Activated CD4-positive, CD25-positive, alpha-beta regulatory T cell treated with anti-CD3 and anti-CD28 coated beads, Interleukin-2, amount 50 U/mL, for 16 hours (primary cell): ENCODE measurements around the gene CRYL1.

Experiments used
- DNase-seq: peaks from one replicate; pipeline ENCODE4 v3.0.0-alpha.2; 2020; ENCODE audit warnings: low read depth, low spot score

CRYL1 gene

DNA sequence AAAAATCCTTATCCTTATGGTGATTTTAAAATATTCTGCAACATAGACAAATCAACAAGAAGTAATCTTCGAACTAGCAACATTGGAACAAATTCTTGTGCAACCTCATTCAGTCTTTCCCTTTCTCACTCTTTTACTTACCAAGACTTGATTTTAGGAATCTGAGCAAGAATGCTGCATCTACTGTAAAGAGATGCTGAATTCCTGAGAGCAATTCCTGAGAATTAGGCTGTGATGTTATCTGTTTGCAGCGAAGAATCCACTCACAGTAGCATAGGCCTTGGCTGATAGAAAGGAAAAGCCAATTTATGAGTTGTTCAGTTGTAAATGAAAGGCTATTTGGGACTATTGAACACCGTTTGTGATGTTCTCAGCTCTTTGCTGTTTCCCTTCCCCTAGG is 144.3 kb downstream of the CRYL1 start:
- DNase-seq = no peak

DNA sequence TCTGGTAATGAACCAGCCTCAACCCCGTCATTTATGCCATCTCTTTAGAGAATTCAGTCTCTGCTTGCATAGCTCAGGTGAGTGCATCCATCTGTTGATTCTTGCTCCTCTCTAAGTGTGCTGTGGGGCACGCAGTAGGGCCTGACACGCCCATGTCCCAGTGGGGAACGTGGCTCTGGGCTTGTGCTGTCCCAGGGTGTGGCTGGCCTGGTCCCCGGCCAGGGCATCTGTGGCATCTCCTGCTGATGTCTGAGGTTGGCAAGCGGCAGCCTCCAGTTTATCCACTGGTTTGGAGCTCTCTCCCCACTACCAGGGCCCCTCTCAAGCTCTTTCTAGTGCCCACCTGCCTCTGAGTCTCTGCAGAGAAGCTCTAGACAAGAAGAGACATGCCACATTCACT is 146.9 kb downstream of the CRYL1 start:
- no peak for DNase-seq

DNA sequence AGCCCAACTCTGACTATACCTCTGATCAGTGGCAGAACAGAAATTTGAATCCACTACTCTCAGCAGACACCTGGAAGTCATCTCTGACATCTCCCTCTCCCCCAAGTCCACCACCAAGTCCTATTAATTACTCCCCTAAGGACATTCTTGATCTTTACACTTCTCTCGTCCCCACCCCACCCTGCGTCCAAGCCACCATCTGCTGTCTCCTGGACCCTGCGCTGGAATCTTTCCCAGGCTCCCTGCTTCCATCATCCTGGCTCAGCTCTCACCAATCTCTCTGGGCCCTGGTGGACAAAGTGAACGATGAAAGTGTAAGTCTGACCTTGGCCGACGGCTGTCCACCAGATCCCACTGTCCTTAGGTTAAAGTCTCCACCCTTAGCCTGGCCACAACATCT is 147.9 kb downstream of the CRYL1 start:
- DNase-seq = no peak

DNA sequence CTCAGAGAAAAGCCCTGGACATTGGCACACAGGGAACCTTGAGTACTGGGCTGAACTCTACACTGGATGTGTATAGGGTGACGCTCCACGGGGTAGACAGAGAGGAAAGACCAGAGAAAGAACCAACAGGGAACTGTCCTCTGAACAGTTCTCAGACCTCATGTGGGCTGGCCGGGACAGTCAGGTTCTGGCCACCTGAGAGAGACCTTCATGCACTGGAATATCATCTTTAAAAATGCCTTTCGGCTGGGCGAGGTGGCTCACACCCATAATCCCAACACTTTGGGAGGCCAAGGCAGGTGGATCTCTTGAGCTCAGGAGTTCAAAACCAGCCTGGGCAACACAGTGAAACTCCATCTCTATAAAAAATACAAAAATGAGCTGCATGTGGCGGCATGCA is 149.8 kb downstream of the CRYL1 start:
- DNase-seq = no peak

DNA sequence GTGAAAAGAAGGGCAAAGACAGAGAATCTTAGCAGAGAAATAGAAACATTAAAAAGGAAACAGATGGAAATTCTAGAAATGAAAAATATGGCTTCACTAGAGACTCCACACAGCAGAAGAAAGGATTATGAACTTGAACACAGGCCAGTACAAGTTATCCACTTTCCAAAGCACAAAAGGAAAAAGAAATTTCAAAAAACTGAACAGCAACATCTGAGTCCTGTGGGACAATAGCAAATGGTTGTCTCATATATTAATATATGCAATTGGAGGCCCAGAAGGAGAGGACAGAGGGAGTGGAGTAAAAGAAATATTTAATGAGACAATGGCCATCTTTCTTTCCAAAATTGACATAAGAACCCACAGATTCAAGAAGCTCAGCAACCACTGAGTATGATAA is 151.8 kb downstream of the CRYL1 start:
- no peak for DNase-seq

DNA sequence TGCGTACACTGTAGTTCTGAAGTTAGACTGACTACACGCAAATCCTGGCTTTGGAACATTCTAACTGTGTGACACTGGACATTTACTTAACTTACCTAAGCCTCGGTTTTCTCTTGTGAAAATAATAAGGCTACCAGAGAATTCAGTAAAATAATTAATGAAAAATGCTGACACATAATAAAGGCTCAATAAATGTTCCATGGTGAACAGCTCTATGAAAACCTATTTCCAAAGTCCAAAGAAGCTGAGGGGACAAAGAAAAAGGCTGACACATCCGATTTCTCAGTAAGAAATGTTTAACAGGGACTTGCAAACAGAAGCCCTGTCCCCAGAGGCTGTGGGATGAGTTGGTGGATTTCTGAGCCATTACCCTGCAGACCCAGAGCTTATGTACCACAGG is 153.8 kb downstream of the CRYL1 start:
- no peak for DNase-seq

DNA sequence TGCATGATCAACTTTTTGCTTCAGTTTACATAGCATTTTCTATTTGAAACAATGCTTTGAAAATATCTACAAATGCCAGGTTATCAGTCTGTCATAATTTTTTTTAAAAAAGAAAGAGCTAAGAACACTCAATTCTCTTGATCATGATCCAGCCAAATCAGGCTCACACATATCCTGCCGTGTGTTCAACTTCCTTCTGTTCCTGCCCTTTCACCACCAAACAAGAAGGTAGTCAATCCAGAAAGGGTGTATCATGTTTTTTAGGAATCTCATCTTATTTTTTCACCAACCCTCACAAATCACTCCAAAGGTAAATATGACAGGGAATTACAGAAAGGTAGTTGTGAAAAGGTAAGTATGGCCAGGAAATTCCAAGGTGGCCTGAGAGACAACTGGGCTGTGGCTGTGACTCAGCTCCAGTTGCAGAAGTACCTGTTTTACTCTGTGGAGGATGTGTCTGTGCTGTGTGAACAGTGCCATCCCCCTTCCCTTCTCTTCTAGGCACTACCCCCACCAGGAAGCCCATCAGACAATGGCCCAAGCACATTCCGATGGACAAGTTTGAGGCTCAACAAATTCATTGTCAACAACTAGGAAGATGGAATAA is 154.7 kb downstream of the CRYL1 start:
- no peak for DNase-seq

DNA sequence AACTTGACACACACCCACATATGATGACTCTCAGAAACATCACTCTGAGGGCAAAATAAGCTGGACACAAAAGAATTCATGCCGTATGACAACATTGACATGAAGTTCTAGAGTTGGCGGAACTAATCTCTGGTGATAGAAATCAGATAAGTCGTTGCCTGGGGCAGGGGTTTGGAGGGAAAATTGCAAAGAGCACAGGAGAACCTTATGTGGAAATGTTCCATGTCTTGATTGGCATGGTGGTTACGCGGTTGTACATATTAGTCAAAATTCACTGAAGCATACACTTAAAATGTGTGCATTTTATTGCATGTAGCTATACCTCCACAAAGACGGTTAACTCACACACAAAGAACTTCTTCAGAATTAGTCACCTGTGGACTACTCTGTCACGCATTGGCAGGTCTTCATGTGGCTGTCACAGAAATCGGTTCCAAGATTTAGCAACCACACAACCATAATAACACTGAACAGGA is 155.7 kb downstream of the CRYL1 start:
- DNase-seq = no peak

DNA sequence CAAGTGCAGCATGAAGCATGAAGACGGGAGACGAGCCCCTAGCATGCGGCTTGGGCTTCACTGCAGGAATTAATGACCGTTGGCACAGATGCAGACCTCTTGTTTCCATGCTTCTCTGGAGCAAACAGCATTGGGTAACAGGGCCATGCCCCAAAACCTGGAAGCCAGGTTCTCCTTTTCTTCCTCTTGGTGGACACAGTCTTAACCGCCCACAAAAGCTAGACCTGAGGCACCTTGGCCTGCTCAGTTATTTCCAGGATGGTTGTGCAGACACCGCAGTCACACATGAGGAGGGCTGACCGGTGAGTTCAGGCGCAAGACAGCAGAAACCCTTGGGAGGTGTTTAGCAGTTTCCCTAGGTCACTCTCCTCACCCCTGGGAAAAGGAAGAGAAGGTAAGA is 159.6 kb downstream of the CRYL1 start:
- no peak for DNase-seq

DNA sequence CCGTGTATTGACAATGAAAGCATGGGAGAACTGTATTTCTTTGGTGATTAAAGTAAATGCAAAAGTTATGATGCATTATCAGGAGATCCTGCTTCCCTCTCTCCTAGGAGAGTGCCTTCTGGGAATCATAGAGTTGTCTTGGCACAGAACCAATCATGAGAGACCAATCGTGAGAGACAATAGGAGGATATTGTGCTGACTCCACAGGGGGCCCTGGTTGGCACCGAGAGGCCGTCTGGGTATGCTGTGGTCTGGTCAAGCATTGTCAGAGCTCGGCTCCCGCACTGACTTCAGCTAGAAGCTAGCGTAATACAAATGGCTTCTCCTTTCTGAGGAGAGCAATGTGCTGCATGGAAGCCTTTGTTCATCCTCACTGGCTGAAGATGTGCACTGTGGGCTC is 162.1 kb downstream of the CRYL1 start:
- no peak for DNase-seq

DNA sequence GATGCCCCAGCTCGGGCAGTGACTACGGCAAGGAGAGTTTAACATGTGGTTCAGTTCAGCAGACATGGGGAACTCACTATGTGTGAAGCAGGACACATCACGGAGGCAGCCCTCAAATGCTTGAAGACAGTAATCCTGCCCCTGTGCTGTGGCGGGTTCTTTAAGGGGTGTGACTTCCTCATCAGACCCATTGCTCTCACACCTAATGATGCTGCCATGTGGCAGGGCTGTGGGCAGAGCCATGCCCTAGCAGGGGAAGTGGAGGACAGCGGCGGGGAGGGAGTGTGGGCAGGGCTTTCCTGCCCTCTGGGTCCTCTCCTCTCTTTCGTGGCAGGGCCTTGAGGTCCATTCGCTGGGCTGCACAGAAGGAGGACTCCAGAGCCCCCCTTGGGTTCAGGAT is 162.5 kb downstream of the CRYL1 start:
- DNase-seq = no peak

DNA sequence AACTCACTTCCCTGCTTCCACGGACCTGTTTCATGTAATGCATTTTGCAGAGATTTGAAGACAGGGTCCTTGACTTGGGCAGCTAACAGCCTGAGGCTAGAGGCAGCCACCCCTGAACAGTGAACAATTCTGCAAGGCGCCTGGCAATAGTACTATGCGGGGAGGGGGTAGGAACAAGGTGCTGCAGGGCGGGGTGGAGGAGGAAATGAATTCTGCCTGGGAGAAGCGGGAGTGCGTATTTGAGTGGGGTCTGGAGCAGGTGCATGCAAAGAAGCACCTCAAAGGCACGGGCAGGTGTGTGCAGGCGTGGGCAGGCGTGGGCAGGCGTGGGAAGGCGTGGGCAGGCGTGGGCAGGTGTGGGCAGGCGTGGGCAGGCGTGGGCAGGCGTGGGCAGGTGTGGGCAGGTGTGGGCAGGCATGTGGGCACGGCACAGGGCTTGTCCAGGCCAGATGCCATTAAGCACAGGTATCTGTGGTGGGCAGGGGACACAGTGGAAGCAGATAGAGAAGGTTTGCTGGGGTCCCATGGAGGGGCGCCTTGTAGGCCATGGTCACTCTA is 163.1 kb downstream of the CRYL1 start:
- DNase-seq = no peak

DNA sequence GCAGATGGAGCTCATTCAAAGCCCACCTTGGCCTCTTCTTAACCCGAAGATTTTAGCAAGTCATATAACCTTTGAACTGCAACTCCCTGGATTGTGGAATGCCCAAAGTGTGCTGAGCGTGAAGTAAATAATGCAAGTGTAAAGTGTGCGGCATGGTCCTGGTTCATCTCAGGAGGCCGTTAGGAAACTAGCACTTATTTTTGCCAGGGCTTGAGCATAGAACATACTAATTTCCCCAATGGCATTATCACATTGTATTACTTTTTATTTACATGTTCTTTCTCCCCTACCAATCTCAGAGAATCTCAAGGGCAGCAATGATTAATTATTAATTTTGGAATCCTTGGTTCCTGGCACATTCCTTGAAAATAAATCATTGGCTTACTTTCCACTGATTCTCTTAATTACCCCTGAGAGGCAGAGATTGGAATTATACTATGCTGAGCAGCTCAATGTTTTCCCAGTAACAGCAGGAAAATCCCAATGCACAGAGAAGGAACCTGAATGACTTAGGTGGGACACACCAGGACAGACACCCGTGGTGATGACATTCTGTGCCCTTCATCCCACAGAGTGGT is 164.7 kb downstream of the CRYL1 start:
- DNase-seq = no peak

DNA sequence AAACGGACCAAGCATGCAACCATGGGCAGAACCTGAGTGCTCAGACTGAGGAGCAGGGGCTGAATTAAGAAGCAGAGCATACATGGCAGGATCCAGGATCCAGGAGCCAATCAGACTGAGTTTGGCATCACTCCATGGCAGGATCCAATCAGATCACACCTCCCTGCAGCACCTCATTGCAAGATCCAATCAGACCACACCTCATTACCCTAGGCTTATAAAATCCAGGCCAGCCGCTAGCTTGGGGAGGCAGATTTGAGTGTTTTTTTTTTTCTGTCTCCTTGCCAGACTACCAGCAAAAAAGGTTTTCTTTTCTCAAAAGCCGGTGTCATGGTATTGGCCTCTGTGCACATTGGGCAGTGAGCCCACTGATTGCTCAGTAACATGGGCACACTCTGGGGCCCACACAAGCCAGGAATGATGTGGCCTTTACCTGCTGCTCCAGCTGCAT is 165.6 kb downstream of the CRYL1 start:
- no peak for DNase-seq

DNA sequence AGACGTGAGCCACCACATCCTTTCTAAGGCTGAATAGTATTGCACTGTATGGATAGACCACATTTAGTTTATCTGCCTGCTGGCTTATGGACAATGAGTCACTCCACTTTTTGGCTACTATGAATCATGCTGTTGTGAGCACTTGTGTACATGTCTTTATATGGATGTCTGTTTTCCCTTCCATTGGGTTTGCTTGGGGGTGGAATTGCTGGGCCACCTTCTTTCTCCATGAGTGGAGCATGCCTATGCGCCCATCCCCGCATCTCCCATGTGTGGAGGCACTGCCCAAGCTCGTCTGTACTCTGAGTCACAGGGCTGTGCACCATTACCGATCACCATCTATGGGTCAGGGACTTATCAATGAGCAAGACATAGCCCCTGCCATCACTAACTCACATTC is 166.3 kb downstream of the CRYL1 start:
- DNase-seq = no peak

DNA sequence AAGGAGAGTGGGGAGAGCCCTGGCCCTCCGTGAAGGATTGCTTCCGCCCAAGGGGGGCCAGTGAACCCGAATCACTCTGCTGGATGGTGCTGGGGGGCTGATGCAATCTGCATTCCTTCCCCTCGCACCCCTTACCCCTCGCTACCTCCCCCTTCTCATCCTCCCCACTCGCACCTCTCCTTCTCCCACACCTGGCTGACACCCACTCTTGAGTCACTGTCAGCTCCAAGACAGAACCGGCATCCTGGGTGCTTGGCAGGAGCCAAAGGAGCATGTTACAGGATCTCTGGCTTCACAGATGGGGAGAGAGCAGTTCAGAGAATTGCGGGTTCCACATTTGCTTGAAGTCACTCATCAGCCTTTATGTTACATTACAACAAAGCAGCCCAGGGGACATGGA is 167.6 kb downstream of the CRYL1 start:
- DNase-seq = no peak

DNA sequence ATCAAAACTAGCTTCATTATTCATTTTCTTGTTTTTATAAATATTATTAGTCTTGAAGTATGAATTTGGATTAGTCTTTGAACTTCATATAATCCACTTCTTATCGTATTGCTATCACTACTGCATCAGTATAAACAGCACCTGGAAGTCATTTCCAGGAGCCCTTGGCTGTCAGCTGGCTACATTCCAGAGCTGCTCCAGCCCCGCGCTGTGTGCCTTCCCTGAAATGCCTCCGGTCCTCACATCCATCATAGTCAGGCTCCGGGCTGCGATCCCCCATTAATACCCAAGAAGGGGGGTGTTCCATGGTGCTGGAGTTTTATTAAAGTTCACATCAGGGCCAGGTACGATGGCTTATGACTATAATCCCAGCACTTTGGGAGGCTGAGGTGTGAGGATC is 169.2 kb downstream of the CRYL1 start:
- no peak for DNase-seq

DNA sequence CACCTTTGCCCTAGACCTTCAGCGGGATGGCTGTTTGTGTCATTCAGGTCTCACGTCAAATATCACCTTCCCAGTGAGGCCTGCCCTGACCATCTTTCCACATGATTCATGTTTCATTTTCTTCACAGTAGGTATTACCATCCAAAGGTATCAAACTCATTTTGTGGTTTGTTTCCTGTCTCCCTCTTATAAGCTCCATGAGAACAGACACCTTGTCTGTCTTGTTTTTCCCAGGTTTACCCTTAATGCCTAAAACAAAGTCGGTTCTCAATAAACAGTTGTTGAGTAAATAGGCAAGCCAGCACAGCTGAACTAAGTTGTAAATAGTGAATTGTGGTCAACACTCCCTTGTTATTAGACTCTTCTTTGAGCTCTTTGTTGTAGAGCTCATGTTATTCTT is 170.9 kb downstream of the CRYL1 start:
- DNase-seq = no peak

DNA sequence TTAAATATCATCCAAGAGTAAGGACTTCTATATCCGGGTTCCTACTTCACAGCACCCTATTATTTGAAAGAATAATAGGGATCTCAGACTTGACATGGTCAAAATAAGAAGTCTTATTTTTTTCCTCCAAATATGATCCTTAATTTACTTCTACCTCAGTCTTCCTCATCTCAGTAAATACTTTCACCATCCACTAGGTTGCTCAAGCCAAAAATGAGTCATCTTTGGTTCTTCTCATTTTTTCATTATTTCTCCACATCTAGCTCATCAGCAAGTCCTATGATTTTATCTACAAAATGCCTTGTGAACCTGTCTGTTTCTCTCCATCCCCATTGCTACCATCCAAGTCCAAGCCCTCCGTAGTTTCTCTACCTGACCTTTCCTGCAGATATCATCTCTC is 171.7 kb downstream of the CRYL1 start:
- no peak for DNase-seq
